Stimulated activated CD8-positive, alpha-beta memory T cell treated with anti-CD3 and anti-CD28 coated beads, Interleukin-2, amount 100 ng/mL, for 1 hour (primary cell): ENCODE data around the gene DOC2A.

Experiments used
- DNase-seq, 2 donors: peaks; one replicate each; pipeline ENCODE4 v3.0.0-alpha.2; 2020; ENCODE audit warnings: low read depth in 2 of 2

DOC2A gene

GRCh38 chr16:30005341-30006094 lies 5.3 kb downstream of the DOC2A start:
- DNase-seq, result no peak

GRCh38 chr16:30004811-30005242 lies 6.0 kb downstream of the DOC2A start:
- no peak for DNase-seq

- DNase-seq, result no peak
These were observed 6.4 kb downstream of the DOC2A start for GRCh38 chr16:30004424-30004776.

GRCh38 chr16:30003670-30004423 lies 7.0 kb downstream of the DOC2A start:
- no peak for DNase-seq

- no peak for DNase-seq
These were observed 8.0 kb downstream of the DOC2A start for GRCh38 chr16:30002614-30003346.

- no peak for DNase-seq
These were observed 9.8 kb downstream of the DOC2A start for GRCh38 chr16:30000735-30001631.

GRCh38 chr16:29999605-30000004 lies 11.2 kb downstream of the DOC2A start:
- no peak for DNase-seq

- no peak for DNase-seq
These were observed 14.0 kb downstream of the DOC2A start for GRCh38 chr16:29996766-29997250.

- DNase-seq, result peak; percentile 99
These were observed 14.7 kb downstream of the DOC2A start, which contains the start of gene INO80E for GRCh38 chr16:29995911-29996765. INO80E (plus strand) TSS chr16:29996241; CDS start chr16:29996311, 70 bp downstream.

GRCh38 chr16:29995324-29995910 lies 15.4 kb downstream of the DOC2A start, which contains the start of gene HIRIP3:
HIRIP3 (minus strand) TSS chr16:29995617; CDS start chr16:29995605, 12 bp downstream.
- peak; percentile 59 to 77 for DNase-seq

- no peak for DNase-seq
These were observed 16.1 kb downstream of the DOC2A start for GRCh38 chr16:29994600-29995323.

GRCh38 chr16:29993903-29994599 lies 16.8 kb downstream of the DOC2A start:
- no peak for DNase-seq

GRCh38 chr16:29993191-29993902 lies 17.5 kb downstream of the DOC2A start:
- DNase-seq, result no peak

- no peak for DNase-seq
These were observed 18.4 kb downstream of the DOC2A start for GRCh38 chr16:29992344-29992967.

- DNase-seq, result no peak
These were observed 19.3 kb downstream of the DOC2A start for GRCh38 chr16:29991571-29991904.

GRCh38 chr16:29990883-29991570 lies 19.8 kb downstream of the DOC2A start:
- DNase-seq, result no peak

GRCh38 chr16:29990034-29990433 lies 20.8 kb downstream of the DOC2A start:
- DNase-seq, result no peak
